Panc1 (cell line): ENCODE results near the gene PPP2R5D. TPM values are rescaled to one million over a fixed set of nuclear protein-coding genes. Genes with fewer than 3 reads are reported as not detected.

Experiments
- ATAC-seq: fragments of 200-7000 bp; cut with Tn5 transposase; 2 replicates; pipeline ENCODE4 v1.9.1; 2020; ENCODE audit warnings: mild to moderate bottlenecking, moderate library complexity
- BruUV-seq: library from RNA; stranded (reverse); fragments of 400-500 nt; replicated peaks from 2 replicates; lab custom pipeline; 2021; lab: Mats Ljungman, UMichigan
- CTCF ChIA-PET: fragments of 300-600 bp; sonication (Branson Sonifier 250); formaldehyde crosslinking; loops from one replicate; lab custom pipeline; 2022; ENCODE audit warnings: antibody characterized with exemption; lab: Charles Lee
- POLR2A ChIA-PET: fragments of 300-600 bp; sonication (Branson Sonifier 250); formaldehyde crosslinking; loops from one replicate; lab custom pipeline; 2022; ENCODE audit warnings: antibody characterized with exemption; lab: Charles Lee
- DNase-seq: peaks from one replicate; pipeline ENCODE4 v3.0.0-alpha.2; 2010; ENCODE audit warnings: low read depth, low spot score
- H3K27ac ChIP-seq: 2 replicates; pipeline ENCODE4 v1.5.1; 2011; ENCODE audit warnings: mild to moderate bottlenecking, low read length, inconsistent platforms
- H3K27me3 ChIP-seq: fragments of 200-500 bp; sonication (Bioruptor generic); 2 replicates; pipeline ENCODE4 v1.6.0; 2014; ENCODE audit warnings: low read length, inconsistent platforms; ENCODE audit not compliant: control insufficient read depth, insufficient read depth
- H3K36me3 ChIP-seq: fragments of 200-500 bp; sonication (Bioruptor generic); 2 replicates; pipeline ENCODE4 v1.5.1; 2014; ENCODE audit warnings: inconsistent platforms, mild to moderate bottlenecking, low read length, moderate library complexity; ENCODE audit not compliant: control insufficient read depth, insufficient read depth
- H3K4me1 ChIP-seq: 2 replicates; pipeline ENCODE4 v1.5.1; 2011; ENCODE audit warnings: inconsistent platforms, mild to moderate bottlenecking, low read length, moderate library complexity; ENCODE audit not compliant: control insufficient read depth, insufficient read depth
- H3K4me3 ChIP-seq, 2 experiments: 2 replicates each; pipeline ENCODE4 v1.5.1; 2011 to 2012; ENCODE audit warnings: low read depth in 2 of 2, low read length in 2 of 2, mild to moderate bottlenecking in 2 of 2, inconsistent platforms in 1 of 2, moderate library complexity in 1 of 2
- H3K9me3 ChIP-seq: fragments of 200-500 bp; sonication (Bioruptor generic); 2 replicates; pipeline ENCODE4 v1.5.1; 2014; ENCODE audit warnings: low read depth, mild to moderate bottlenecking, inconsistent platforms, low read length, moderate library complexity; ENCODE audit not compliant: control insufficient read depth, insufficient read depth
- POLR2AphosphoS5 ChIP-seq: IDR thresholded peaks from 2 replicates; pipeline ENCODE4 v1.6.1; 2012; ENCODE audit warnings: mild to moderate bottlenecking, low read depth, low read length, moderate library complexity
- SIN3A ChIP-seq: IDR thresholded peaks from 2 replicates; pipeline ENCODE4 v1.6.1; 2012; ENCODE audit warnings: low read depth, mild to moderate bottlenecking, low read length, moderate library complexity, borderline replicate concordance; ENCODE audit not compliant: insufficient read depth
- TCF7L2 ChIP-seq: IDR thresholded peaks from 2 replicates; pipeline ENCODE4 v1.6.1; 2011; ENCODE audit warnings: mild to moderate bottlenecking, low read depth, low read length, inconsistent platforms
- in situ Hi-C: cut with HindIII; loops from 2 replicates; pipeline ENCODE4 v1.10.0; 2016; ENCODE audit warnings: low sequenced_read_pairs, low pct_unique_long_range_greater_than_20kb
- intact Hi-C: fragments of 100-400 bp; cut with micrococcal nuclease; formaldehyde crosslinking; loops from one replicate; pipeline ENCODE4 v1.10.0; 2022; ENCODE audit not compliant: unreplicated experiment
- total RNA-seq: library from RNA; stranded (reverse); gene quantifications from one replicate; pipeline ENCODE4 v1.2.1, GENCODE V29; 2021; ENCODE audit not compliant: unreplicated experiment
- TF ChIP-seq, protein P1 (sequence below), 2 experiments: IDR thresholded peaks; 2 replicates each; pipeline ENCODE4 v1.6.1; 2011 to 2012; ENCODE audit warnings: low read depth in 2 of 2, control low read depth in 1 of 2, low read length in 1 of 2, mild to moderate bottlenecking in 1 of 2, moderate library complexity in 1 of 2; ENCODE audit not compliant: insufficient read depth in 1 of 2
- TF ChIP-seq, protein P2 (sequence below): fragments of 450-650 bp; IDR thresholded peaks from 2 replicates; pipeline ENCODE4 v1.5.1; 2017; ENCODE audit warnings: mild to moderate bottlenecking

Gene PPP2R5D
- total RNA-seq, 1 experiment from 2014 or later = 63.6 TPM

DNA sequence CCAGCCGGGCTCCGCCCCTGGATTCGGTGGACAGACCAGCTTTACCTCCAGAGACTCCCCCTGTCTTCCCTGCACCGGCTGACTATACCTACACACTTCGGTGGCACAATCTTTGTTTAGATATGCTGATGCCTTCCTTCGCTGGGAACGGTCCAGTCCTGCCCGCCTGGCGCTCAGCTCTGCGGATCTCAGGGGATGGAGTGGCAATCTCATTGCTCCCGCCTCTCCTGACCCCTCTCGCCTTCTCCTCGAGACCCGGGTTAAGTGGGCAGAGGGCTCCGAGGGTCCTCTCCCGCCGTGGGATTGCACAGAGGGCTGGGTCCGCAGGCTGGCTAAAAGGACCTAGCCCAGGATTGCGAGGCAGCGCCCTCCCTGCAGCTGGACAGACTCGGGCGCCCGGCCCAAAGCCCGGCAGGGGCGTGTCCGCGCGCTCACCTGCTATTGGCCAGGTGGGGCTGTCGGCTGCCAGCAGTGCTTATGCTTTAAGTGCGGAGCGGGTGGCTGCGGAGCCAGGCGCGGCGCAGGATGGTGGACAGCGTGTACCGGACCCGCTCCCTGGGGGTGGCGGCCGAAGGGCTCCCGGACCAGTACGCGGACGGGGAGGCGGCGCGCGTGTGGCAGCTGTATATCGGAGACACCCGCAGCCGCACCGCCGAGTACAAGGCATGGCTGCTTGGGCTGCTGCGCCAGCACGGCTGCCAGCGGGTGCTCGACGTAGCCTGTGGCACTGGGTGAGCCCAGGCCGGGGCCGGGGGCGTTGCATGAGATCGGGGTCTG, 23.9 kb upstream of the PPP2R5D start, which contains the start of gene GNMT:
Gene GNMT, plus strand, starts transcription at position 512 of the 777 bp plus-strand sequence. Its CDS starts 14 bp downstream, at position 526.
- peak; percentile 88 for ATAC-seq
- in situ Hi-C loops = no loop called here
- CTCF ChIA-PET = no interaction called here

DNA sequence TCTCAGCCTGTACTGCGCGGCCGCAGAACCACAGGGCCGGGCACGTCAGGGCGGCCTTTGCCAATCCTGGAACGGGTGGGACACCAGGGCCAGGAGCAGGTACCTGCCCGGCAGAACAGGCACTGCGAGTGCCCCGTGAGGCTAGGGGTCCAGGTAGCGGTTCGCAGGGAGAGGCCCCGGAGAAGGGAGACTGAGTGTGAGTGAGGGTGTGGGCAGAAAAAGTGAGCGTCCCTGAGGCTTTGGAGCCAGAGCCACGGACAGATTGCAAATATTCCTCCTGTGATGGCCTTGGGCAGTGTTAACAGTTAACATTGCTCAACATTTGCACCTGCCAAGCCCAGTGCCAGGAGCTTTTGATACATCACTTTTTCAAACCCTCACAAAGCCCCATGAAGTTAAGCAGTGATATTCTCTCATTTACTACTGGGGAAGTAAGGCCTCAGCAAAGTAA, 23.3 kb upstream of the PPP2R5D start:
- TF ChIP-seq TCF7L2 = no peak
- TF ChIP-seq, protein P1, sequence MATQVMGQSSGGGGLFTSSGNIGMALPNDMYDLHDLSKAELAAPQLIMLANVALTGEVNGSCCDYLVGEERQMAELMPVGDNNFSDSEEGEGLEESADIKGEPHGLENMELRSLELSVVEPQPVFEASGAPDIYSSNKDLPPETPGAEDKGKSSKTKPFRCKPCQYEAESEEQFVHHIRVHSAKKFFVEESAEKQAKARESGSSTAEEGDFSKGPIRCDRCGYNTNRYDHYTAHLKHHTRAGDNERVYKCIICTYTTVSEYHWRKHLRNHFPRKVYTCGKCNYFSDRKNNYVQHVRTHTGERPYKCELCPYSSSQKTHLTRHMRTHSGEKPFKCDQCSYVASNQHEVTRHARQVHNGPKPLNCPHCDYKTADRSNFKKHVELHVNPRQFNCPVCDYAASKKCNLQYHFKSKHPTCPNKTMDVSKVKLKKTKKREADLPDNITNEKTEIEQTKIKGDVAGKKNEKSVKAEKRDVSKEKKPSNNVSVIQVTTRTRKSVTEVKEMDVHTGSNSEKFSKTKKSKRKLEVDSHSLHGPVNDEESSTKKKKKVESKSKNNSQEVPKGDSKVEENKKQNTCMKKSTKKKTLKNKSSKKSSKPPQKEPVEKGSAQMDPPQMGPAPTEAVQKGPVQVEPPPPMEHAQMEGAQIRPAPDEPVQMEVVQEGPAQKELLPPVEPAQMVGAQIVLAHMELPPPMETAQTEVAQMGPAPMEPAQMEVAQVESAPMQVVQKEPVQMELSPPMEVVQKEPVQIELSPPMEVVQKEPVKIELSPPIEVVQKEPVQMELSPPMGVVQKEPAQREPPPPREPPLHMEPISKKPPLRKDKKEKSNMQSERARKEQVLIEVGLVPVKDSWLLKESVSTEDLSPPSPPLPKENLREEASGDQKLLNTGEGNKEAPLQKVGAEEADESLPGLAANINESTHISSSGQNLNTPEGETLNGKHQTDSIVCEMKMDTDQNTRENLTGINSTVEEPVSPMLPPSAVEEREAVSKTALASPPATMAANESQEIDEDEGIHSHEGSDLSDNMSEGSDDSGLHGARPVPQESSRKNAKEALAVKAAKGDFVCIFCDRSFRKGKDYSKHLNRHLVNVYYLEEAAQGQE (IDR thresholded peaks at IDR 0.05; ENCODE audit: insufficient read depth in 1 of 2, low read depth in 2 of 2, low read length in 1 of 2) = 0 out of 4 replicates have a peak, but pooled peaks of 1 of the 2 experiments have one; percentile 20
- intact Hi-C loops = loop anchor here (10.0 kb wide), 1 partner anchor 56 kb away; no protein-coding TSS in a partner anchor
- Histone ChIP-seq H3K9me3 (no peaks in the 10 kb centered on the region), H3K27me3 (no peaks in the 10 kb centered on the region), H3K36me3 (peaks cover 6% of the 10 kb centered on the region; the same call in 1 of the 2 replicates), H3K27ac (no peak overlapping the region), H3K4me3 (peak overlapping the region; percentile 55 to 84), H3K4me1 (peaks cover 7% of the 10 kb centered on the region)
- in situ Hi-C loops = no loop called here
- BruUV-seq = no TSS peak
- ATAC-seq (peak; percentile 2; the same call in 1 of the 2 replicates), DNase-seq (no peak)
- POLR2A ChIA-PET = no interaction called here
- CTCF ChIA-PET = no interaction called here

More for the DNA sequence above, 23.9 kb upstream of the PPP2R5D start, which contains the start of gene GNMT:
- BruUV-seq = no TSS peak
- Histone ChIP-seq H3K4me1 (peaks cover 7% of the 10 kb centered on the region), H3K4me3 (peak within 1 kb of the TSS; percentile 55 to 84), H3K9me3 (no peaks in the 10 kb centered on the region), H3K27me3 (no peaks in the 10 kb centered on the region), H3K27ac (no peak within 1 kb of the TSS), H3K36me3 (peaks cover 6% of the 10 kb centered on the region; the same call in 1 of the 2 replicates)
- DNase-seq = no peak
- TF ChIP-seq SIN3A (no peak), TCF7L2 (0 out of 2 replicates have a peak, but pooled peaks have one; percentile 23)
- POLR2A ChIA-PET = interaction anchor here (0.5 to 1.1 kb wide), 2 partner anchors 24 to 36 kb away, joined by 5 to 6 read pairs; partner anchors contain the start of gene PPP2R5D
- intact Hi-C loops = loop anchor here (10.0 kb wide), 1 partner anchor 56 kb away; no protein-coding TSS in a partner anchor

DNA sequence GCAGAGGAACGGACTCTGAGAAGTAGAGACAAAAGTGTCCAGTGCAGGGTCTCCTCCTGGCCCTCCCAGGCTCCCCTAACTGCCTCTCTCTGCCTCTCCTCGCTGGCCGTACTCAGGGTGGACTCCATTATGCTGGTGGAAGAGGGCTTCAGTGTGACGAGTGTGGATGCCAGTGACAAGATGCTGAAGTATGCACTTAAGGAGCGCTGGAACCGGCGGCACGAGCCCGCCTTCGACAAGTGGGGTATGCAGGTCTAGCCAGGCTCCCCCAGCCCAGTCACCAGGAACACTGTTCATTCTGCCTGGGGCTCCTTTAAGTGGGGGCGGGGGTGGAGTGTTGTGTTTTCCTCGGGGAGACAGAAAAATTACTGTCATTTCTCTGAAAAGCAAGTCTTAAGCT, 22.3 kb upstream of the PPP2R5D start:
- ChIA-PET CTCF (no interaction called here), POLR2A (interaction anchor here (0.6 kb wide), 2 partner anchors 9 to 189 kb away, joined by 4 to 5 read pairs; no protein-coding TSS in a partner anchor)

More for the DNA sequence above, 22.3 kb upstream of the PPP2R5D start:
- BruUV-seq = no TSS peak
- no peaks in the 10 kb centered on the region for H3K27me3 ChIP-seq
- no peak overlapping the region for H3K27ac ChIP-seq
- no peak for DNase-seq
- ATAC-seq = no peak
- peaks cover 6% of the 10 kb centered on the region; the same call in 1 of the 2 replicates for H3K36me3 ChIP-seq
- TF ChIP-seq, protein P1 (IDR thresholded peaks at IDR 0.05; ENCODE audit: insufficient read depth in 1 of 2, low read depth in 2 of 2, low read length in 1 of 2) = no peak
- no peak for TF ChIP-seq POLR2AphosphoS5
- no peak for TF ChIP-seq TCF7L2
- no peak for TF ChIP-seq SIN3A
- TF ChIP-seq, protein P2, sequence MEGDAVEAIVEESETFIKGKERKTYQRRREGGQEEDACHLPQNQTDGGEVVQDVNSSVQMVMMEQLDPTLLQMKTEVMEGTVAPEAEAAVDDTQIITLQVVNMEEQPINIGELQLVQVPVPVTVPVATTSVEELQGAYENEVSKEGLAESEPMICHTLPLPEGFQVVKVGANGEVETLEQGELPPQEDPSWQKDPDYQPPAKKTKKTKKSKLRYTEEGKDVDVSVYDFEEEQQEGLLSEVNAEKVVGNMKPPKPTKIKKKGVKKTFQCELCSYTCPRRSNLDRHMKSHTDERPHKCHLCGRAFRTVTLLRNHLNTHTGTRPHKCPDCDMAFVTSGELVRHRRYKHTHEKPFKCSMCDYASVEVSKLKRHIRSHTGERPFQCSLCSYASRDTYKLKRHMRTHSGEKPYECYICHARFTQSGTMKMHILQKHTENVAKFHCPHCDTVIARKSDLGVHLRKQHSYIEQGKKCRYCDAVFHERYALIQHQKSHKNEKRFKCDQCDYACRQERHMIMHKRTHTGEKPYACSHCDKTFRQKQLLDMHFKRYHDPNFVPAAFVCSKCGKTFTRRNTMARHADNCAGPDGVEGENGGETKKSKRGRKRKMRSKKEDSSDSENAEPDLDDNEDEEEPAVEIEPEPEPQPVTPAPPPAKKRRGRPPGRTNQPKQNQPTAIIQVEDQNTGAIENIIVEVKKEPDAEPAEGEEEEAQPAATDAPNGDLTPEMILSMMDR = no peak
- in situ Hi-C loops (no loop called here), intact Hi-C loops (loop anchor here (10.0 kb wide), 1 partner anchor 57 kb away; no protein-coding TSS in a partner anchor)
- no peak overlapping the region for H3K4me3 ChIP-seq
- H3K9me3 ChIP-seq = no peaks in the 10 kb centered on the region
- H3K4me1 ChIP-seq = peaks cover 7% of the 10 kb centered on the region
